ENCODE measurements around the gene ANKRD42.

DNA sequence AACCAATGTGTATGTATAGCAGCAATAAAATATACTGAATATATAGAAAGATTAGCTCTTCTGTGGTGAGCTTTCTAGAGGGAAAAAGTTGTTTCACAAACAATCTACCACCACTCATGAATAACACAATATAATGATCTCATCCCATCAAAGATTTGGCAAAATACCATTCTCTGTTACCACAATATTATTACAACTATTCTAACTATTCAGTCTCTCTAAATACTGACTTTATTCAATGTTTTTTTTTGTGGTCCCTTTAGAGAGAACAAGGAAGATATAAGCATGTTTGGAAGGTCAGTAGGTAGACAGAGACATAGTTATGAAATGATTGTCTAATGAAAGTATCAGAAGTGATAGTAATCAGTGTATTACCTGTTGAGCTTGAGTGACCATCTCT lies 84.8 kb downstream of the ANKRD42 start:
- TF ChIP-seq GATA1 (IDR thresholded peaks at IDR 0.05; ENCODE audit: low read depth, low read length) (no peak), POLR2A (IDR thresholded peaks at IDR 0.05; ENCODE audit: low read length) (no peak)
